ENCODE measurements around the gene SH3GLB1.

Gene SH3GLB1

GRCh38 chr1:86773341-86774288, 69.2 kb downstream of the SH3GLB1 start:
- ATAC-seq (ENCODE audit: low read depth), result peak; percentile 22
- no peak overlapping the region for H3K4me3 Mint-ChIP-seq
- no peaks in the 10 kb centered on the region for H3K27me3 Mint-ChIP-seq
- H3K27ac Mint-ChIP-seq, result peak overlapping the region; percentile 57
- DNase-seq (ENCODE audit: low spot score in 2 of 2), result no peak
- no peaks in the 10 kb centered on the region for H3K36me3 Mint-ChIP-seq
- H3K9me3 Mint-ChIP-seq, result peaks cover 1% of the 10 kb centered on the region
- peaks cover 10% of the 10 kb centered on the region for H3K4me1 Mint-ChIP-seq

DNA sequence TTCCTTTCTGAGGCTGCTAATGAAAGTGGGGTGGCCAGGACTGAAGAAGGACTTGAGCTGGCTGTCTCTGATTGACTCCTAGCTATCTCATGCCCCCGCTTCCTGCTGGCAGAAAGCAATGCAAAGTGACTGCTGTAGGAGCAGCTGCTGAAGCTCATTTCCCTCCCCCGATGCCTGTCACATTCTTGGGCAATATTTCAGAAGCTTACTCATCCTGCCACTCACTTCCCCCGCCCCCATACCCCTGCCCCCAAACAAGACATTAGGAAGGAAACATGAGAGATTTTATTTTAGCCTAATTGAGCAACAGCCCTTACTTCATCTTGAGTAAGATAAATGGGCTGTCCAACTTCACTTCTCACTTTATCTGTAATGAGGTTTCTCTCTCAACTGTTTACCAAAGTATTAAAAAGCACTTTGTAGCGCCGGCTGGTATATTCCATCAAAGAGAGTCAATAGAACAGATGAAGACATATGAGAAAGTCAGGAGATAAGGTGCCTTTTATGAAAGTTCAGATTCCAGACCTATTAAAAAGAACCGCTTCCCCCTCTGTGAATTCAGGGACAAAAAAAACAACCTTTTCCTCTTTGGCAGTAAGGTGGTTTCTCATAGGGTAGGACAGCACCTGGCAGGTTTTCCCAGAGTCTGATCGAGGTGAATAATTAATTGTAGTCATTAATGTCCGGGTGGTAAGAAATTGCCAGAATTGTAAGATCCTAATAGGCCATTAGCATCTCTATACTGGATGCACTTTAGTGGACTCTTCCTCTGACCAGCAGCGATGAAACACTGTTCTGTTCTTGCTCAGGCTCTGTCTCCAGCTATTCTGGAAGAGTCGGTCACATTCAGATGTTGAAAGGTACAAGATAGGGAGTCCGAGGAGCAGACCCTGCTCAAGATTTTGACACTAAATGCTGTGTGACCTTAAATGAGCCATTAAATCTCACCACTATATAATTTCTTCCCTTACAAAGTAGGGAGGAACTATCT, 70.2 kb downstream of the SH3GLB1 start:
- Mint-ChIP-seq H3K36me3 (no peaks in the 10 kb centered on the region), H3K4me1 (peaks cover 10% of the 10 kb centered on the region), H3K27ac (peak overlapping the region; percentile 57), H3K9me3 (no peaks in the 10 kb centered on the region), H3K4me3 (no peak overlapping the region), H3K27me3 (no peaks in the 10 kb centered on the region)
- peak; percentile 59 for ATAC-seq (ENCODE audit: low read depth)
- no peak for DNase-seq (ENCODE audit: low spot score in 2 of 2)

DNA sequence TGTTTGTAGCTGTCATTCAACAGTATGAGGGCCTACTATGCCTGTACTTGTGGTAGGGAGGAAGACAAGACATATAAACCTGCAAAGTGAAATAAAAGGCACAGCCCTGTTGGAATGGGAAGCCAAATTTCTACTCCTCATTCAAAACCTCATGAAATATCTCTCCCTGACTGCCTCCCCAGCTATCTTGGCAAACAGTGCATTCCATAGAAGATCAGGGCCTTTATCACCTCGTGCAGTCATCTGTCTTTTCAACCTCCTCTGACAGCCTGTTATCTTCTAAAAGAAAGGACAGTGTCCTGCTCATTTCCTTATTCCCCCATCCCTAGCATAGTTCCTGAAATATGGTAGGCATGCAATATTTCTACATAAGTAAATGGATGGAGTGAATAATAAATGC, 71.0 kb downstream of the SH3GLB1 start:
- Mint-ChIP-seq H3K4me1 (peaks cover 10% of the 10 kb centered on the region), H3K27ac (no peak overlapping the region), H3K4me3 (no peak overlapping the region), H3K9me3 (no peaks in the 10 kb centered on the region), H3K27me3 (no peaks in the 10 kb centered on the region), H3K36me3 (no peaks in the 10 kb centered on the region)
- no peak for ATAC-seq (ENCODE audit: low read depth)
- DNase-seq (ENCODE audit: low spot score in 2 of 2), result no peak

- ATAC-seq (ENCODE audit: low read depth), result no peak
- DNase-seq (ENCODE audit: low spot score in 2 of 2), result no peak
- Mint-ChIP-seq H3K27me3 (no peaks in the 10 kb centered on the region), H3K9me3 (no peaks in the 10 kb centered on the region), H3K27ac (no peak overlapping the region), H3K4me3 (no peak overlapping the region), H3K4me1 (peaks cover 10% of the 10 kb centered on the region), H3K36me3 (no peaks in the 10 kb centered on the region)
These were observed 71.7 kb downstream of the SH3GLB1 start for GRCh38 chr1:86776108-86776507.

GRCh38 chr1:86778569-86779239, 74.3 kb downstream of the SH3GLB1 start:
- DNase-seq (ENCODE audit: low spot score in 2 of 2), result no peak
- Mint-ChIP-seq H3K4me1 (peaks cover 10% of the 10 kb centered on the region), H3K9me3 (peaks cover 6% of the 10 kb centered on the region), H3K27me3 (no peaks in the 10 kb centered on the region), H3K27ac (no peak overlapping the region), H3K36me3 (peaks cover 4% of the 10 kb centered on the region), H3K4me3 (no peak overlapping the region)
- ATAC-seq (ENCODE audit: low read depth), result no peak

DNA sequence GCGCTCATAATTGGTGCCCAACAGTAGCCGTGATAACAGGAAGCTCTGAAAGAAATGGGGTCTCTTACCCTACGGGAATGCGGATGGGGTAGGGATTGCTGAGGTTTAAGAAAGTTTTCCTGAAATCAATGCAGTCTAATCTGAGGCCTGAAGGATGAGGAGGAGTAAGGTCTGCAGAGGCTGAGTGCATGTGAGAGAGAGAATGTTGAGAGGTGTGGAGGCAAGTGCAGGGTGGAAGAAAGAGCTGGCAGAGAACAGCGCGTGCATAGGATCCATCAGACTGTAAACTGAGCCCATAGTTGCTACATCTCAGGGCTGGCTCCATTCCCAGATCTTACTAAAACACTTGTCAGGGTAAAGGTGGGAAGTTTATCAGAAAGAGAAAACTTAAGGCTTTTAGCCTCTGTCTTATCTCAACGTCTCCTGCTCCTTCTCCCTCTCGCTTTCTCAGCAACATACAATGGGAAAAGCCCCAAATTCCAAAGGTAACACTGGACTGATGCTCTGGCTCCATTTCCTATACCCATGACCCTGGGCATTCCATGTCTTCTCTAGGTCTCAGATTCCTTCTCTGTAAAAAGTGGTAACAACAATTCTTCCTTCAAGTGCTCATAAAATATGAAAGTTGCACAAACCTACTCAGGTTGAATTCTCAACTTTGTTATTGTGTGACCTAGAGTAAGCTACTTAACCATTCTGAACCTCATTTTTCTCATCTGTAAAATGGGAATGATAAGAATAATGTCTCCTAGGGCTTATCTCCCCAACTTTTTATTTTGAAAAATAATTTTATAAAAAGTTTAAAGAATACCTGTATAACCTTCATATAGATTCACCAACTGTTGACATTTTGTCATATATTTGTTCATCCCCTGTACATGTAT, 75.2 kb downstream of the SH3GLB1 start:
- H3K27ac Mint-ChIP-seq, result no peak overlapping the region
- DNase-seq (ENCODE audit: low spot score in 2 of 2) (no peak), ATAC-seq (ENCODE audit: low read depth) (no peak)
- no peaks in the 10 kb centered on the region for H3K27me3 Mint-ChIP-seq
- H3K4me3 Mint-ChIP-seq, result no peak overlapping the region
- H3K9me3 Mint-ChIP-seq, result peaks cover 6% of the 10 kb centered on the region
- H3K4me1 Mint-ChIP-seq, result peaks cover 4% of the 10 kb centered on the region
- H3K36me3 Mint-ChIP-seq, result peaks cover 4% of the 10 kb centered on the region

DNA sequence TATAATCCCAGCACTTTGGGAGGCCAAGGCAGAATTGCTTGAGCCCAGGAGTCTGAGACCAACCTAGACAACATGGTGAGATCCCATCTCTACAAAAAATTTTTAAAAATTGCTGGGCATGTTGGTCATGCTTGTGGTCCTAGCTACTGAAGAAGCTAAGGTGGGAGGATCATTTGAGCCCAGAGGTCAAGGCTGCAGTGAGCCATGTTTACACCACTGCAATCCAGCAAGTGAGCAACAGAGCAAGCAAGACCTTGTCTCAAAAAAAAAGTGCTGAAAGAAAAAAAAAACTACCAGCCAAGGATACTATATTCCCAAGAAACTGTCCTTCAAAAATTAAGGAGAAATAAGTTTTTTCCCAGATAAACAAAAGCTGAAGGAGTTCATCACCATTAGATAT, 78.1 kb downstream of the SH3GLB1 start:
- no peak overlapping the region for H3K4me3 Mint-ChIP-seq
- H3K27me3 Mint-ChIP-seq, result no peaks in the 10 kb centered on the region
- no peak overlapping the region for H3K27ac Mint-ChIP-seq

DNA sequence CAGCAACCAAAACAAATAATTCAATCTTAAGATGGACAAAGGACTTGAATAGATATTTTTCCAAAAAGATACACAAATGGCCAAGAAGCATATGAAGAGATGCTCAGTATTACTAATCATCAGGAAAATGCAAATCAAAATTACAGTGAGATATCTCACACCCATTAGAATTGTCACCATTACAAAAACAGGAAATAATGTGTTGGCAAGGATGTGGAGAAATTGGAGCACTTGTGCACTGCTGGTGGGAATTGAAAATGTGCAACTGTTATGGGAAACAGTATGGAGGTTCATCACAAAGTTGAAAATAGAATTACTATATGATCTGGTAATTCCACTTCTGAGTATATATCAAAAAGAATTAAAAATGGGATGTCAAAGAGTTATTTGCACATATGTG, 83.2 kb downstream of the SH3GLB1 start:
- Mint-ChIP-seq H3K9me3 (peaks cover 2% of the 10 kb centered on the region), H3K36me3 (no peaks in the 10 kb centered on the region), H3K27ac (no peak overlapping the region), H3K4me1 (peaks cover 11% of the 10 kb centered on the region), H3K27me3 (no peaks in the 10 kb centered on the region), H3K4me3 (no peak overlapping the region)
- no peak for DNase-seq (ENCODE audit: low spot score in 2 of 2)
- no peak for ATAC-seq (ENCODE audit: low read depth)

More for the DNA sequence above, 78.1 kb downstream of the SH3GLB1 start:
- DNase-seq (ENCODE audit: low spot score in 2 of 2), result no peak
- Mint-ChIP-seq H3K4me1 (peaks cover 5% of the 10 kb centered on the region), H3K36me3 (peaks cover 4% of the 10 kb centered on the region), H3K9me3 (peaks cover 8% of the 10 kb centered on the region)
- no peak for ATAC-seq (ENCODE audit: low read depth)

DNA sequence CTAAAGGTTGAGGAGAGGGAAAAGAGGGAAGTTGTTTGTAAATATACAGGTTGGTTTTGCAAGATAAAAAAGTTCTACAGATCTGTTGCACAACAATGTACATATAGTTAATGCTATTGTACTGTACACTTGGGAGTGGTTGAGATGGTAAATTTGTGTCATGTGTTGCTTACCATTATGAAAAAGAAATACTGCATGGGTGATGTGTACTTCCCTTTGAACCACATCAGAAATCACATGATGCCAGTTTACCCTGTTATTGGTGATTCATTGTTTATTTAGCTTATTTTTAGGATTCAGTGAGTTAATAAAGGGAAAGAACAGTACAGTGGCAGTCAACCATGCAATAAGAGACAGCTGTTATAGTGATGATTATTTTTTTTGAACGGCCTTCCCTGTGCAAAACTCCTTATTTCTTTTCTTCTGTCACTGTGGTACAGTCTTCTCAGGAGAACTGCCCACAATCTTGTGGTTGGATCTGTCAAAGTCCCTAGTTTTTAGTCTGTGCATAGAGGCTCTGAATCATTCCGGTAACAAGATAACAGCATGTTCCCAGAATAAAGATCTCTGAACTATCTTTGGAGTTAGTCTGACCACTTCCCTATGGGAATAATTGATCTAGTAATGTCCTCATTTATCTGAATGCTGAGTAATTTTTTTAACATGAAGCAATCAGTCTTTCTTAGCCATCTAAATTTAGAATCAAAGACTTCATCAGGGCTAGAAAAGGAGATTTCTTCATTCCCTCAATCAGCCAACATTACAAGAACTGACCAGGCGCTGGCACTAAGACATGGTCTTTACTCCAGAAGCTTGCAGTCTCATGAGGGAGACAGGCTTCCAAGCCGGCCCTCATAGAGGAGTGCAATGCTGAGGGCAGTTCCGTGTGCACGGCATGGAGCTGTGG, 84.2 kb downstream of the SH3GLB1 start:
- Mint-ChIP-seq H3K27ac (no peak overlapping the region), H3K27me3 (no peaks in the 10 kb centered on the region), H3K4me1 (peaks cover 11% of the 10 kb centered on the region), H3K4me3 (no peak overlapping the region), H3K9me3 (peaks cover 2% of the 10 kb centered on the region), H3K36me3 (no peaks in the 10 kb centered on the region)
- no peak for ATAC-seq (ENCODE audit: low read depth)
- DNase-seq (ENCODE audit: low spot score in 2 of 2), result no peak

DNA sequence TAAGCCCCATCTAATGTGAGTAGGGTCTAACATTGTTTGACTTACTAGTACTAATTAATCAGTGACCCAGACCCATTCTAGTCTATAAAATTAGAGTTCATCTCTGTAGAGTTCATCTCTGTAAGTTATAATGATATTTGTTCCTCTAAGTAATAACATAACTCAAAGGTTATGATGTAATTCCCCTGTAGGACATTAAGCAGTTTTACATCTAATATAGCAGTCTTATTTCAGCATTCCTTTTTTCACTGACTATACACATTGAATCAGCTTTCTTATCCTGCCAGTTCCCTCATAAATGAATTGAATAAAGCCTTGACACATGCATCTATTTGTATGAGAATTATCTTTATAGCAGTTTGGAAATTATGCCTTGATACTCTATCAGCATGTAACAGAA, 90.9 kb downstream of the SH3GLB1 start:
- no peaks in the 10 kb centered on the region for H3K36me3 Mint-ChIP-seq
- ATAC-seq (ENCODE audit: low read depth) (no peak), DNase-seq (ENCODE audit: low spot score in 2 of 2) (no peak)
- no peak overlapping the region for H3K27ac Mint-ChIP-seq
- no peaks in the 10 kb centered on the region for H3K27me3 Mint-ChIP-seq
- H3K9me3 Mint-ChIP-seq, result no peaks in the 10 kb centered on the region
- no peak overlapping the region for H3K4me3 Mint-ChIP-seq
- H3K4me1 Mint-ChIP-seq, result peaks cover 16% of the 10 kb centered on the region

All from memory B cell (primary cell).